GM21390 (cell line): ENCODE measurements around the gene TLDC2.

Experiments used
- ATAC-seq: cut with Tn5 transposase; IDR thresholded peaks from one replicate; pipeline ENCODE4 v1.9.1; 2021; ENCODE audit not compliant: unreplicated experiment

The TLDC2 gene

GRCh38 chr20:36849333-36850065 is 26.4 kb upstream of the TLDC2 start:
- no peak for ATAC-seq

DNA sequence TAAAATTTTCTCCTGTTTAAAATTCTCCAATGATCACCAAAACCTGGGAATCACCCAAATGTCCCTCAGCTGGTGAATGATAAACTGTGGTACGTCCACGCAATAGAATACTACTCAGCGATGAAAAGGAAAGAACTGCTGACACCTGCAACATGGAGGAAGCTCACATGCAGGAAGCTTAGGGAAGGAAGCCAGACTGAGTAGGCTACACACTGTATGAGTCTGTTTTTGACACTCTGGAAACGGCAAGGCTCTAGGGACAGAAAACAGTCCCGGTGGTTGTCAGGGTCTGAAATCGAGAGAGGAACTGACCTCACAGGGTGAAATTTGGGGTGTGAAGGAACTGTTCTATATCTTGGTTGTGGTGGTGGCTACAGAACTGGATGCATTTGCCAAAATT is 25.2 kb upstream of the TLDC2 start:
- no peak for ATAC-seq

DNA sequence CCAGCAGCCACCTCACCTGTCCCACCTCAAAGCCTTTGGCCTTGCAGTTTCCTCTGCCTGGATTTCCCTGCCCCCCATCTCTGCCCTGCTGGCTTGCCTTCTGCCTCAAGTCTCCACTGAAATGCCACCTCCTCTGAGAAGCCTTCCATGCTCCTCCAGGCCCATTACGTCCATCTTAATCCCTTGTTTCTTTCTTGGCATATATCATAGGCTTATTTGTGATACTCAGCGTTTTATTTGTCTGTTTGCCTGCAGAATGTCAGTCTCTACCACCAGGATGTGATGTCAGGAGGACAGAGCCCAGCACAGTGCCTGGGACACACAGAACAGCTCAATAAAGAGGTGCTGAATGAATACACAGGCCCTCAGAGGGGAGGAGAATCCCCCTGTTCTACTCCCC is 24.4 kb upstream of the TLDC2 start:
- no peak for ATAC-seq

DNA sequence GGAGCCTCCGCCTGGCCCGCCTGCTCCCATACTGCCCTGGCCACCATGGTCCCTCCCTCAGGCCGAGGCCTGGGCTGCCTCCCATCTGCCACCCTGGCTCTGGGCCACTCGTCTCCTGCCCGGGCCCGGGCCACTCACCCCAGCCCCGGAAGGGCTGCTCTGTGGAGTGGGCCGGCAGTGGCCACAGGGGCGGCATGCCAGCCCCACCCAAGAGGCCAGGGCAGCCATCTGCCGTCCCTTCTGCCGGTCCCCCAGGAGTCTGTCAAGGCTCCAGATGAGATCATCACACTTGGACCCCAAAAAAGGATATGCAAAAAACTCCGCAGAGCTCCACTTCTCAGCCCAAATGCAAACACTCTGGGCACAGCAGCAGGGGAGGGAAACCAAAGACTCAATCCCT is 23.8 kb upstream of the TLDC2 start:
- no peak for ATAC-seq

DNA sequence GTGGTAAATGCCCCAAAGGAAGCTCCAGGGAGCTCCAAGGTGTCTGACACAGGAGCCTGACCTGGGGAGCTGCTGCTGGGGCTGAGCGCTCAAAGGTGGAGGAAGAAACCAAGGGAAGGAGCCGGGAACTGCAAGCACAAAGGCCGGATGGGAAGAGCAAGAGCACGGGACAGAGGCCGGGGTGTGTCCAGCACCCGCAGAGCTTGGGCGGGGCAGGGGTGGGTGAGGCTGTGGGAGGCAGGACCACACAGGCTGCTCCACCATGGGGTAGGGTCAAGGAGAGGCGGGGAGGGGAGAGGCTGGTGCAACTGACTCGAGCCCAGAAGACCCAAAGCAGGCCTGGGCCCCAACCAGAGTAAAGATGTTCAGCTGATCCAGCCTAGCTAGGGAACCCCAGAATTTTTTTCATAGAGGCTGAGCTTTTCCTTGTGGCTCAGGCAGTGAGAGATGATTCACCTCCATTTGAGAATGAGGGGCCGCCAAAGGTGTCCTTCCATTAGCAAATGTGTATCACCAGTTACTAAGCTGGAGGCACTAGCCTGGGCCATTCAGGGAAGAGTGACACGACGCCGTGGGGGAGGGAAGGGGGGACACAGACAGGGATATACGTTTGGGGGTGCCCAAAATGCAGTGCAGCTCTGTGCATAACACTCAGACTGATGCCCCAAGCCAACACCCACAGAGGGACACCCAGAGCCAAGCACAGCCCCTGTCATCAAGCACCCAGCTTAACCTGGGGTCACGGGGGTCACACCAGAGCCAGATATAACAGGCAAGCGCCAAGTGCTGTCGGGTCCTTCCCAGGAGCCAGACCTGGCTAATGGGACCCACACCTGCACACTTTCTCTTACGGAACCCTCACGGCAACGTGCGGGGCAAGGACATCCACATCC is 21.3 kb upstream of the TLDC2 start:
- no peak for ATAC-seq

DNA sequence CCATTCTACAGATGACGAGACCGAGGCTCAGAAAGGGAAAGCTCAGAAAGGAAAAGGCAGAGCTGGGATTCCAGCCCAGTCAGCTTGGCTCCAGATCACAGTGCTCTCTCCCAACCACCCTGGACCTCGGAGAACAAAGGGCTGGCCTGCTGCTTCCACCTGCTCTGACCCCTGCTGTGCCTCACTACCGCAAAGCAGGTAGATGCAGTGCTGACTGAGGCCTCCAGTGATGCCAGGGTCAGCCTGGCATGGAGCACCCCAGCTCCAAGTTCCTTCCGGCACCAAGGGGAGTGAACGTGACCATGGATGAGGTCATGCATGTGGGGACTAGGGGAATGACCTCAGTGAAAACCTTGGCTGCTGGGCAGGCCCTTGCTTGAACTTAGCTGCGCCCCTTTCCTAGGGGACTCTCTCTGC is 20.7 kb upstream of the TLDC2 start:
- ATAC-seq: no peak

GRCh38 chr20:36856195-36856594 is 19.7 kb upstream of the TLDC2 start:
- ATAC-seq: no peak

GRCh38 chr20:36856691-36857635 is 19.0 kb upstream of the TLDC2 start:
- ATAC-seq: no peak

GRCh38 chr20:36859282-36859555 is 16.7 kb upstream of the TLDC2 start:
- ATAC-seq: no peak

DNA sequence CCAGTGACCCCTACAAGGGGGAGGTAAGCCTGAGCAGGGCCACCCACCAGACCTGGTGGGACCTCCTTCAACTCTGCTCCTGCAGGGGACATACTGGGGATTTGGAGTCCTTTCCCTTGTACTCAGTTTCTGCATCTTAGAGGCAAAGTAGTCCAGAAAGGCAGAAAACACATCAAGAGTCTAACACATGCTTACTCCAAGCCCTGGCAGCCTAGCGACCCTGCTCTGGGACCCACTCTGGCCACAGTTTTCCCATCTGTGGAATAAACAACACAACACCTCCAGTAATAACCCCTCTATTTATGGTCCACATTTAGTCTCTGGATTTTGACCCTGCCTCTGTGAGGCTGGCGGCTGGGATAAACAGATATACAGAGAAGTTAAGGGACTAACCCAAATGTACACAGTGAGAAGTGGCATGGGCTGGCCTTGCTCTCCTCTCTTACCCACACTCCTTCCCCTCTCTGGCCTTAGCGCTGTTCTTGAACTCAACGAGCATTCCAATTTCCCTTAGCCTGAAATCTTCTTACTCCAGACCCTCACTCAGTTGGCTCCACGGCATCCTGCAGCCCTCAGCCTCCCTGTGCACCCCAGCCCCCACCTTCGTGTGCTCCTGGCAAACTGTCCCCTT is 16.1 kb upstream of the TLDC2 start:
- no peak for ATAC-seq

DNA sequence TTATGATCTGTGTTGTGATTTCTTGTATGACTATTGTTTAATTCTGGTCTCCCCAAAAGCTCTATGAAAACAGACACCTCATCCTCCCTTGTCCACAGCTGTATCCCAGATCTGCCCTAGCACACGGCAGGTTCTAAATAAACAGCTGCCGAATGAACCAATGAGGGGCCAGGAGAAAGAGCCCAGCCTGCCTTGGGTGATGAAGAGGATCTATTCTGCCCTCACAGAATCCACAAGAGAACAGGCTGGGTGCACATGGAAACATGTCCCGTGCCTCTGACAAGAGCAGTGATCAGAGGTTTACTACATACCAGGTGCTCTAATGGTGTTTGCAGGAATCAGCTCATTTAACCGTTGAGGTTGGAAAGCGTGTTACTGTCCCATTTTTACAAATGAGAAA is 15.6 kb upstream of the TLDC2 start:
- ATAC-seq: no peak

DNA sequence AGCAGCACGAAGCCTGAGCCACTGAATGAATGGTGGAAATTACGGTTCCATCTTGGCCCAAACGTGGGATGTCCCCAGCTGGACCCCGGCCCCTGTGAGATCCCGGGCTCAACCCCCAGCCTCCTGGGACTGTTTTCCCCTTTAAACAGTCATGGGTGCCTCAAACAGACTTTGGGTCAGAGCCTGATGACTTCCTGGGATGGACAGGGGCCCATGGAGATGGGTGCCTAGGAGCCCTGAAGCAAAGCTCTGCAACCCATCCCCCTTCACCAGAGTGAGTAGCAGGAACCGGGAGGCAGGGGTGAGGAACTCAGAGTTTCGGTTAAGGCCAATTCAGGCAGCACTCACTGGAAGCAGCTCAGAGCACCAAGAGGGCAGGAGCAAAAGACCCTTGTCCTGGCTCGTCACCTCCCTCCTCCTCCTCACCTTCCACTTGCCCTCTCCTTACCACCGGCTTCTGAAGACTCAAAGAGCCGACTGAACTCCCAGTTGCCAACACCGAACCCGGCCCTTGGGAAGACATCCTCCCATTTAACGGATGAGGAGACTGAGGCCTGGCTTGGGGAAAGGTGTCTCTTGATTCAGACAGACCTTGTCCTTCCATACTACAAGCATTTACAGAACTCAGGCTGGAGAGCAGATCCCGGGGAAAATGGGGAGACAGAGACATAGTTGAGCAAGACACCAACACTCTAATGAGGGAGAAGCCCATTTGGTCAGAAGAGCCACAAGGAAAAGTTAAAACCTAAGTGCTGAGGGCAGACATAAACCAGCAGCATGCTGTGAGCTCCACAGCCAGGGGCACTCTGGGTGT is 14.9 kb upstream of the TLDC2 start:
- ATAC-seq: no peak

DNA sequence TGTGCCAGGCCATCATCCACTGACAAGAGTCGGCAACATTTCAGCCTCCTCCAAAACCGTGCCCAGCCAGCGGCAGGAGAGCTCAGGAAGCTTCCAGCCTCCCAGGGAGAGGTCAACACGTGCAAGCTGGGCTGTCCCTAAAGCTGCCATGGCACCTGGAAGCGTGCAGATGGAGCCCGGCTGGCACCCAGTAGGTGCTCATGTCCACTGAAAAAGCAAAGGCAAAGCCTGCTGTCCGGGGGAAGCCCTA is 14.4 kb upstream of the TLDC2 start:
- ATAC-seq: no peak

- ATAC-seq: no peak
Observed at GRCh38 chr20:36861875-36862801, 13.8 kb upstream of the TLDC2 start.

DNA sequence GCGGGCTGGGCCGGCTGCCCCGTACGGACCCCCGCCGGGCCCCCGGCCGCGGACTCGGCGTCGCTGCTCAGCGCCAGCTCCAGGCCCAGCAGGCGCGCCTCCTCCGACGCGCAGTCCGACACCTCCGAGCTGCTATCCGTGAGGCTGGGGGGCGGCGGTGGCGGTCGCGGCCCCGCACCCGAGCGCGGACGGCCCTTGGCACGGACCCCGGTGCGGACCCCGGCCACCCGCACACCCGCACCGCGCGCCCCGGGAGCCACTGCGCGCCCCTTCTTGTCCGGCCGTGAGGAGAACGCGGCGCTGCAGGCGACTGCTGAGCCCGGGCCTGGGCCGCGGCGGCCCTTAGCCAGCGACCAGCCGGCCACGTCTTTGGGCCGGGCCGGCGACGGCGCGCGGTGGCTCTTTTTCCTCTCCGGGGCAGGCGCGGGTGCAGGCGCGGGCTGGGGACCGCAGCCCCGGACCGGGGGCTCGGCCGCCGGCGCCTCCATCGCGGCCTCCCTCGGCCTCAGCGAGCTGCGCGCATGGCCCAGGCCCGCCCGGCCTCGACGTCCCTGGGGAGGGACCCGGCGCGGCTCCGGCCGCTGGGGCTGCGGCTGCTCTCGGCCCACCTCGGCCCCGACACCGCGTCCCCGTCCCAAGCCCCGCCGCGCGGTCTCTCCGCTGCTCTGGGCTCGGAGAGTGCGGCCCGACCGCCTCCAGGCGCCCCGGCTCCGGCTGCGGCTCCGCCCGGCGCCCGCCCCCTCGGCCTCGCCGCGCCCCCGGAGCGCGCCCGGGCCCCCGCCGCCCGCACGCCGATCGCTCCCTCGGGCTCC is 12.9 kb upstream of the TLDC2 start:
- peak; percentile 50 for ATAC-seq

DNA sequence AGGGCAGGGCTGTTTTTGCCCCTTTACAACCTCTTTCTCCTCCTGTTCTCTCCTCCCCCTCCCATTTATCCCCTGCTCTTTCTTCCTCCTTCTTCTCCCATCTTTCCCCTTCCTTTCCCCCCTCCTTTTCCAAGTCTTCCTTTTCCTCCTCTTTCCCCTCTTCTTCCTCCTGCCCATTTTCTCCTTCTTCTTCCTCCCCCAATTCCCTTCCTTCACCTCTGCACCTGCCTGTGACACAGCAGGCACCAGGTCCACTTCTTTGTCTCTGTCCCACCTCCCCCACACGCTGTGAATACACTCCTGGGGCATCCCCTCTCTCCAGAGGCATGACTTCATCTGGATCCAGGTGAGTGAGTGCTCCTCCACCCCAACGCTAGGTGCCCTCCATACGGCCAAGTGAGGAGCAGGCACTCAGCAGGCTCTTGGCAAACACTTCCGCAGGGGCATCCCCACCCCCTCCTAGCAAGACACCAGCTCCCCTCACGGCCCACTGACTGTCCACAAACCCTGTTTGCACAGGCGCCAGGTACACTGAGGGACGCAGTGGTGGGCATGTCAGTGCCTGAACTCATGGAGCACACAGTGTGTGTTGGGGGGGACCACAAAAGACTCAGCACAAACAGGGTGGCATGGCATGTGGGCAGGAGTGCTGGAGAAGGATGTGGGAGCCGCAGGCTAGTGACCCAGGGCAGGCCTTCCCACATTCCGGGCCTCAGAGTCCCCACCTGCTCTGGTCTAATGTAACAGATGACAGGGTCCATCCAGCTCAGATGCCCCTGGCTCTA is 10.7 kb upstream of the TLDC2 start:
- ATAC-seq: no peak

GRCh38 chr20:36865861-36866149 is 10.1 kb upstream of the TLDC2 start:
- no peak for ATAC-seq

- ATAC-seq: no peak
Observed at GRCh38 chr20:36866164-36866563, 9.8 kb upstream of the TLDC2 start.
